ENCODE data around the gene CBR3. TPM values are rescaled to one million over a fixed set of nuclear protein-coding genes. Genes with fewer than 3 reads are reported as not detected.

Gene CBR3
- total RNA-seq, 1 donor from 2014 or later = 3.0 TPM

DNA sequence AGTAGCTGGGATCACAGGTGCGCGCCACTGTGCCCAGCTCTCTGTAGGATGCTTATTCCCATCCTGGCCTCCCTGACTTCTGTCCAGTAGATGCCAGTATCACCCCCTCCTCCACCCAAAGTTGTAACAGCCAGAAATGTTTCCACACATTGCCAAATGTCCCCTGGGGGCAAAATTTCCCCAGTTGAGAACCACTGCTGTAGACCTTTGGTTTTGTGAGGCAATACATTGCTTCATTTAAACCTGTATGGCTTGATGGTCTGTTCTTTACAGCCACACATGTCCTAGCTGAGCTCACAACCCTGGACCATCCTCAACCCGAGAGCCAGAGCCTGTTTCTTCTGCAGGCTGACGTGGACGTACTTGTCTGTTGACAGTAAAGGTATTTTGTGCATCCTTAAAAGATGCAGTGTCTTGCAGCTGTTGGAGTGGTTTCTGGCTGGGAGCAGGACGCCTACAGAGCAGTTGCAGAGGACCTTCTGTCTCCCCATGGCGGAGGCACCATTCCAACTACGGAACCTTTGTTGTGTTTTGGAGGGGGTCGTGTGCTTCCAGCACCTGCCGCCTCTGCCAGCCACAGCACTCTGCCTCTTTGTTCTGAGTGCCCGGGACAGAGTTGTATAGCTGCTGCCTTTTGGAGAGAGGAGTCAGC, 48.4 kb downstream of the CBR3 start:
- DNase-seq (ENCODE audit: low read depth in 2 of 2) = no peak

DNA sequence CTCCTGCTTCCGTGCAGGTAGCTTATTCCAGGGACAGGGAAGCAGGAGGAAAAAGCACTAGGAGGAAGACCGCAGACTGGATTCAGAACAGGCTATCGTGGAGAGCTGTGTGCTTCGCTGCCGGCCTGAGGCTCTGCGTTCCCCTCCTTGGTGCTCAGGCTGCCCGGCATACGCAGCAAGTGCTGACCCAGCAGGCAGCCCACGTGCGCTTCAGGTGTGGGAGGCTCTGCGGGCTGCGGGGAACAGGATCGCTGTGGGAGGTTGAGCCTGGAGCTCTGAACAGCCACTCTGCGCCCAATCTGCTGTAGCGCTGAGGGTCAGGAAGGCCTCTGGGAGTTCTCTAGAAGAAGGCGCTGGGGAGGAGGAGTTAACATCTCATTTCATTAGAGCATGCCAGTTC, 49.7 kb downstream of the CBR3 start:
- no peak for DNase-seq (ENCODE audit: low read depth in 2 of 2)

DNA sequence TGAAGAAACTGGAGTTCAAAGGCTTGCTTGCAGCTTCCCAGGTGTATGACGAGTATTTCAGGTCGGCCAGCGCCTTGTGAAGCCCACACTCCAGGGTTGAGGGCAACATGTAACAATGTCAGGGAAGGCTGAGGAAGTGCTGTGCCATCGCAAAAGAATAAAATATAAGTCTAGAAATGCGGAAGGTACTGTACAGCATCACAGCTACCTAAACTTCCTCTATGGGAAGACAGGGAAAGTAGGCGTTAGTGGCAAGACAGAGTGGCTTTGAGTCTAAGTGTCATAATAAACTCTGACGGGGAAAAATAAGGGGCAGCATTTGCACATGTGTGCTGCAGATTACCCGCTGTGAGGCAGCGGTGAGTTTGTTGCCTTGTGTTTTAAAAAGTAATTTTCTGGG, 50.6 kb downstream of the CBR3 start:
- DNase-seq (ENCODE audit: low read depth in 2 of 2) = no peak

DNA sequence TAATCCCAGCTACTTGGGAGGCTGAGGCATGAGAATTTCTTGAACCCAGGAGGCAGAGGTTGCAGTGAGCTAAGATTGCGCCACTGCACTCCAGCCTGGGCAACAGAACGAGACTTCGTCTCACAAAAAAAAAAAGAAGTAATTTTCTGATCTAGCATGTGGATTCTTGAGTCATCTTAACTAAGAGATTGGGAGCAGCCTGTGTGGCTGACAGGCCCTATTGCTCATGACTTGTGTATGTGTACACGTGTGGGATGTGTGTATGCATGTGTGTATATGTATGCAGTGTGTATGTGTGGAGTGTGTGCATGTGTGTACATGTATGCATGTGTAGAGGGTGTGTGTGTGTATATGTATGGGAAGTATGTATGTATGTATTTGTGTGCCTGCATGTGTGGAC, 51.2 kb downstream of the CBR3 start:
- DNase-seq (ENCODE audit: low read depth in 2 of 2) = no peak

DNA sequence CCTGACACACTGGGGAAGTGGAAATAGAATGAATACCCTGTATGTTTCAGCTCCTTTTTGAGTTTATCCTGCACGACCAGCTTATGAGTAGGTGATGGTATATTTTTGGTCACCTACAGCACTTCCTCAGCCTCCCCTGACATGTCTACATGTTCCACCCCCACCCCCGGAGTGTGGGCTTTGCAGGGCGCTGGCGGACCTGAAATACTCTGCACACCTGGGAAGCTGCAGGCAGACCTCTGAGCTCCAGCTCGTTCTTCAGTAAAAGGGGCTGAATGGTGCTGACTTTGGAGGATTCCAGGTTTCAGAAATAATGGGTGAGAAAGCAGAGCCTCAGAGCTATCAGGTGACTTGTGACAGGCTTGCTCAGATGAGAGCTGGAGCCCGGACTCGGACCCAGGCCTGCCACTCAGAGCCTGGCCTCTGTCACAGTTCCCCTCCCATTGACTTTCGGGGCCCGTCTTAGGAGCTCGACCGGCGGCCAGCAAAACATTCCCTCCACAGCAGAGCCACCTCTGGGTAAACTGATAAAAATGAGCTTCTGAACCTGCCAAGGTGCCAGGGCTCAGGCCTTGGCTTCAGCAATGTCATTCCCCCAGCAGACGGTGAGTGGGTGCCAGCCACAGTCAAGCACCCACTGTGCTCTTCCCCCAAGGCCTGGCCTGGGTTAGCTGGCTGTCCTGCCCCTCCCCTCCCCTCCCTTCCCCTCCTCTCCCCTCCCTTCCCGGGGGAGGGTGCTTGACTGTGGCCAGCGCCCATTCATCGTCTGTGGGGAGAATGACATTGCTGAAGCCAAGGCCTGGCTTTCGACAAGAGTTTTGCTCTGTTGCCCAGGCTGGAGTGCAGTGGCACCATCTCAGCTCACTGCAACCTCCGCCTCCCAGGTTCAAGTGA, 51.9 kb downstream of the CBR3 start:
- DNase-seq (ENCODE audit: low read depth in 2 of 2) = no peak

DNA sequence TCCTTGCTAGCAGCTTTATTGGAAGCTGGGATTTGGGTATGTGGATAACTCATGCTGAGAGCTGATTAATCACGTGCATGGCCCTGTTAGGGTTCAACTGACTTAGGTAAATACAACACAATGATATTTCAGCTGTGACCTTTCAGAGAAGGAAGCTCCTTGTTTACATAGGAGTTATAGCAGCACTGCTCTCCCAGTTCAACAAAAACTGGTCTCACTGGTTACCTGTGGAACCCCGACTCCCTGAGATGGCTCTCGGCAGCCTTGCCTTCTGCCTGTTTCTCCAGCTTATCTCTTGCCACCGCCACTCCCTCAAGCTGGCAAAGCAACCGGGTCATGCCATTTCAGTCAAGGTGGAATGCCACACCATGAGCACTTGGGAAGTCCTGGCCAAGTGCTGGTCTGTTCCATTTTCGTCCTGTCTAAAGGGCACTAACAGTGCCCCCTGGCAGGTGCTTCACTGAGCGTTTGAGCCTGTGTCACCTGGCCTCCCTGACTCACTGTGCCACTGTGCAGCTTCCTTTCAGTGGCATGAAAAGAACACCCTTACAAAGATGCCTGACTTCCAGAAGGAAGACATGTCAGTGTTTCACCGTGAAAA, 53.3 kb downstream of the CBR3 start:
- DNase-seq (ENCODE audit: low read depth in 2 of 2) = peak in 1 of 2 donors; percentile 37

DNA sequence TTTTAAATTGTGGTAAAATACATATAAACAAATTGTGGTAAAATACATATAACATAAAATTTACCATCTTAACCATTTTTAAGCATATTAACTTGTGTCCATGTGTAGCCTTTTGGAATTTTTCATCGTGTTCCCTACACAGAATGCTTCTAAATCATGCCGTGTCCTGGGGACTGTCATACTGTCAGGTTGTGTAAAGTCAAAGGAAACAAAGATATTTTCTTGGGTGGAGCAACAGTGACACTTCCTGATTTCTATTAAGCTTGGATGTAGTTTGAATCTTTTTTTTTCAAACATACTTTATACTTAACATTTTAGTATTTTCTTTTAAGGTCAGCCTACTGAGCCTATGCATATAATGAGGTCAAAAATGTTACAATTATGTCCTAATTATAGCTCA, 54.1 kb downstream of the CBR3 start:
- no peak for DNase-seq (ENCODE audit: low read depth in 2 of 2)

DNA sequence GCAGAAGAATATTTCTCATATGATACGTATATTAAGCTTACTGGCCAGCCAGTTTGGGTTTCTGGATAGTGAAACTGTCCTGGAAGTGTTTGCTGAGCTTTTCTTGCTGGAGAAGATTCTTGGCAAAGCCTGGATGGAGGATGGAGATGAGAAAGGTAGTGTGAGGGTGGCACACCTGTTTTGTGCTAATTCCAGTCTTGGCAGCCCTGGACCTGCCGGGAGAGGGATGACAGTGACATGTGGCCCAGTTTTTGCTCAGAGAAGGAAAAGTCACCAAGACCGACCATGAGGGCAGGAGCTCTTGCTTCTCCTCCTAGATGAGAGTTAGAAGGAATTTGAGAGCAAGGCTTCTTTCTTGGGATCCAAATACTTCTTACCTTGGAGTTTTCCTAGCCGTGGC, 55.9 kb downstream of the CBR3 start:
- DNase-seq (ENCODE audit: low read depth in 2 of 2) = no peak

DNA sequence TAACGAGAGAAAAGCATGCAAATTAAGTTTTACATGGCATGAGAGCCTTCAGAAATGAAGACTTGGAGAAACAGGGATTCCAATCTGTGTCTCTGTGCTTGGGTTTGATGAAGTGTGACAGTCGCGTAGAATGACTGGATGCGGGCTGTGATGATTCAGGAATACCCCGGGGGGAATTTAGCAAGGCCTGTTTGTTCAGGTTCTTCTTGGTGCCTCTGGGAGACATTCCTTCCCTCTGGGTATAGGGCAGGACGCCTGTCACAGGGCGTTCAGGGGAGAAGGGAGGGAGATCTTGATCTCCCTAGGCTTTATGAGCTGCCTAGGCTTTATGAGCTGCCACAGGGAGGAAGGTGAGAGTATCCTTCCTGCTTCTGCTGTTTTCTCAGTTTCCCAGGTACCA, 58.3 kb downstream of the CBR3 start:
- no peak for DNase-seq (ENCODE audit: low read depth in 2 of 2)

DNA sequence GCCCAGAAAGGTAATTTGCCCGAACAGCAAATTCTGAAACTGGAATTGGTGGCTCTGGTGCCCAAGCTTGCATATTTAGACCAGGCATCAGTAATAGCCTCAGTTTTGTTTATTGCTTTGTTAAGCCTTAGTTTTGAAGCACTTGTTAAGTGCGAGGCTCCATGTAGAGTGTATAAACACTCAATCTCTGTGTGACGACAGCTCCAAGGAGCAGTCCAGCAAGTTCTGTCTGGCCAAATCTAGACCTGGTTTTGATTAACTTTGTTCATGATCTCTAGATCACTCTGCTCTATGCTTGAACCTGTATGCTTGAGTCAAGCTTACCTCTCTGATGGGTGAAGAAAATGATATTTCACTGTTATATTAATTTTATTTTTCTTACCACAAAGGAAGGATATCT, 59.1 kb downstream of the CBR3 start:
- no peak for DNase-seq (ENCODE audit: low read depth in 2 of 2)

DNA sequence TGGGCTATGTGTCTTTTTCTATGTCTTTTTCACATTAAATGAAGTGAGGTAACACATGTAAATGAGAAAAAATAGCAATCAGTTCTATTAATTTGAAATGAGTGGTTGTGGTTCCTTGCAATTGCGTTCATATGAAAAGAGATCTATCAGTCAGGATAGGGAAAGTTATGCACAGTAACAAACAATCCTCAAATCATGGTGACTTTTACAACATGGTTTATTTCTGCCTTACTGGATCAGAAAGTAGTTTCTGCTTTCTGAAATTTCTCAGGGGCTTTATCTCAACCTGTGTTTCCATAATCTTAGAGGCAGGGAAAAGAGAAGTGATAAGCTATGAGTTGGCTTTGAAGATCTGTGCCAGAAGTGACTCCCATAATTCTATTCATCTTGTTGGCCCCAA, 60.7 kb downstream of the CBR3 start:
- no peak for DNase-seq (ENCODE audit: low read depth in 2 of 2)

Other genes with a start within 250 kb of the CBR3 start
- gene SETD4, start 74.6 kb upstream of the CBR3 start, total RNA-seq = 6.2 and 9.1 TPM in 2 replicates
- 13.4 and 23.3 TPM in 2 replicates for gene CBR1, start 65.1 kb upstream of the CBR3 start, total RNA-seq
- gene DOP1B, start 21.7 kb downstream of the CBR3 start, total RNA-seq = 2.8 and 3.1 TPM in 2 replicates
- 24.4 and 27.6 TPM in 2 replicates for gene MORC3, start 185.1 kb downstream of the CBR3 start, total RNA-seq

Data from dermis microvascular lymphatic vessel endothelial cell (primary cell).